AG04450 (cell line): ENCODE data around the gene SLC4A3. TPM values are rescaled to one million over a fixed set of nuclear protein-coding genes. Genes with fewer than 3 reads are reported as not detected.
A peak's percentile ranks its signal among the peaks of the same experiment; 100 is the strongest.

Experiments
- CTCF ChIA-PET: fragments of 300-600, 350-600 bp; formaldehyde crosslinking; extraction: SDS; loops from one replicate; lab custom pipeline; 2022; ENCODE audit warnings: antibody characterized with exemption, inconsistent platforms; lab: Charles Lee
- POLR2A ChIA-PET: fragments of 350-600 bp; formaldehyde crosslinking; extraction: SDS; loops from one replicate; lab custom pipeline; 2021; ENCODE audit warnings: antibody characterized with exemption, inconsistent platforms; lab: Yijun Ruan, JAX
- DNase-seq: peaks from one replicate; pipeline ENCODE4 v3.0.0-alpha.2; 2011; ENCODE audit warnings: low read depth, low spot score
- H3K27ac ChIP-seq: one replicate; pipeline ENCODE4 v1.5.1; 2012; ENCODE audit warnings: low read depth, low read length, control low read depth
- H3K27me3 ChIP-seq: one replicate; pipeline ENCODE4 v1.6.0; 2012; ENCODE audit warnings: low read length; ENCODE audit not compliant: control insufficient read depth, insufficient read depth
- H3K4me3 ChIP-seq: 2 replicates; pipeline ENCODE4 v1.5.1; 2011; ENCODE audit warnings: mild to moderate bottlenecking, low read depth, low read length, control low read depth
- H3K9me3 ChIP-seq: 2 replicates; pipeline ENCODE4 v1.5.1; 2012; ENCODE audit warnings: low read length; ENCODE audit not compliant: control insufficient read depth, insufficient read depth
- polyA plus RNA-seq: library from polyadenylated mRNA; depleted of rRNA; stranded (reverse); fragments of >200 nt; gene quantifications from 2 replicates; pipeline ENCODE4 v1.2.3, GENCODE V29; 2011
- TF ChIP-seq, protein P1 (sequence below): IDR thresholded peaks from 2 replicates; pipeline ENCODE4 v1.5.1; 2011; ENCODE audit warnings: low read depth, low read length, control low read depth, inconsistent platforms

Gene SLC4A3
- polyA plus RNA-seq, 1 experiment: 3.3 TPM

DNA sequence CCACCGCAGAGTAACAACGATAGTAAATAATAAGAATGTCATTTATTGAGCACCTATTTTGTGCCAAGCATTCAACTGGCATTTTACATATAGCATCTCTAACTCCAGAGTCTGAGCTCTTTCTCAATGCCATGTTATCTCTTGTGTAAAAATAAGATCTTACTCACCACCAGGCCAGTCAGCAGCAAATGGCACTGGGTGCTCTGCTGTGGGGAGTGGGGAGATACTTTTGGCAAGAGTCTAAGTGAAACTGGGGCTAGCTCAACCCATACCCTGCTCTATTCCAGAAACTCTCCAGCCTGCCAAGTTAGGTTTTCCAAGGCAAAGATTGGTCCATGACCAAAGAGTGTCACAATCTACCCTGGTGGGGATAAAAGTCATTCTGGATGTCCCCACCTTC is 5.0 kb upstream of the SLC4A3 start:
- POLR2A ChIA-PET: no interaction called here

DNA sequence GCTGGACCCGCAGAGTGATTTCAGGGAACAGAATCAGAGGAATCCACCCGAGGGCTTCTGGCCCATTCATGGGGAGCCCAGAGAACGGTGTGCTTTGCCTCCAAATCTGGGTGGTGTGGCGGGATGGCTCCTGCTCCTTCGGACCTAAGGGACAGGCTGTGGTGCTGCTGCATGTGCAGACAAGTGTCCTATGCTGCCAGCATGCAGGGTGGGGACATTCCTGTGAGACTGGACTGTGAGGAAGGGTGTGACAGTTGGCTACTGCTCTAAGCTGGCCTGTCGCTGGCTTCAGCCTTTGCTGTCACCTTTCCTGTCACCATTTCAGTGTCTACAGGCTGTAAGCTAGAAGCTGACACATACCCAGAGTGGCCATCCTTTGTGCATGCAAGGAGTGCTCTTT is 2.9 kb upstream of the SLC4A3 start:
- Histone ChIP-seq H3K9me3 (no peaks in the 10 kb centered on the region), H3K4me3 (no peak overlapping the region), H3K27ac (no peak overlapping the region), H3K27me3 (peaks cover 25% of the 10 kb centered on the region)
- TF ChIP-seq, protein P1, sequence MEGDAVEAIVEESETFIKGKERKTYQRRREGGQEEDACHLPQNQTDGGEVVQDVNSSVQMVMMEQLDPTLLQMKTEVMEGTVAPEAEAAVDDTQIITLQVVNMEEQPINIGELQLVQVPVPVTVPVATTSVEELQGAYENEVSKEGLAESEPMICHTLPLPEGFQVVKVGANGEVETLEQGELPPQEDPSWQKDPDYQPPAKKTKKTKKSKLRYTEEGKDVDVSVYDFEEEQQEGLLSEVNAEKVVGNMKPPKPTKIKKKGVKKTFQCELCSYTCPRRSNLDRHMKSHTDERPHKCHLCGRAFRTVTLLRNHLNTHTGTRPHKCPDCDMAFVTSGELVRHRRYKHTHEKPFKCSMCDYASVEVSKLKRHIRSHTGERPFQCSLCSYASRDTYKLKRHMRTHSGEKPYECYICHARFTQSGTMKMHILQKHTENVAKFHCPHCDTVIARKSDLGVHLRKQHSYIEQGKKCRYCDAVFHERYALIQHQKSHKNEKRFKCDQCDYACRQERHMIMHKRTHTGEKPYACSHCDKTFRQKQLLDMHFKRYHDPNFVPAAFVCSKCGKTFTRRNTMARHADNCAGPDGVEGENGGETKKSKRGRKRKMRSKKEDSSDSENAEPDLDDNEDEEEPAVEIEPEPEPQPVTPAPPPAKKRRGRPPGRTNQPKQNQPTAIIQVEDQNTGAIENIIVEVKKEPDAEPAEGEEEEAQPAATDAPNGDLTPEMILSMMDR: no peak
- no peak for DNase-seq
- CTCF ChIA-PET: no interaction called here
- POLR2A ChIA-PET: no interaction called here

More for the DNA sequence above, 5.0 kb upstream of the SLC4A3 start:
- Histone ChIP-seq H3K9me3 (no peaks in the 10 kb centered on the region), H3K4me3 (no peak overlapping the region), H3K27ac (no peak overlapping the region), H3K27me3 (peaks cover 25% of the 10 kb centered on the region)
- CTCF ChIA-PET: no interaction called here
- no peak for DNase-seq
- TF ChIP-seq, protein P1: no peak

DNA sequence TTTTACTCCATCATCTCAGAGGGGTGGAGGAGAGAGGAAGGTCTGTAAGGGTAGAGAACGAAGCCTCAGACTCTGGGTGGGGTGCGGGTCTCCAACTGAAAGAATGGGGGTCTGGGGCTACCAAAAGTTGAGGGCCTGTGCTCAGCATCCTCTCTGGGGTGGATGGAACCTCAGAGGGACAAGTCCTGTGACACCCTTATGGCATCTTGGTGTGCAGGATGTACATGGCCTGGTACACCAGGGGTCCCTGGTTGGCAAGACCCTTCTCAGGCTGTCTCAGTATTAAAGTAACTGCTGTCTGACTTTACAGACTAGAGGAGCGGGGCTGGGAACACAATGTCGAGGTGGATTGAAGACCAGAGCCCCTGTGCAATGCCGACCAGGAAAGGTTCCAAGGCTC is 2.3 kb upstream of the SLC4A3 start:
- CTCF ChIA-PET: no interaction called here
- Histone ChIP-seq H3K27me3 (peaks cover 25% of the 10 kb centered on the region), H3K4me3 (no peak overlapping the region), H3K9me3 (no peaks in the 10 kb centered on the region), H3K27ac (no peak overlapping the region)
- DNase-seq: no peak
- TF ChIP-seq, protein P1: no peak
- POLR2A ChIA-PET: no interaction called here

DNA sequence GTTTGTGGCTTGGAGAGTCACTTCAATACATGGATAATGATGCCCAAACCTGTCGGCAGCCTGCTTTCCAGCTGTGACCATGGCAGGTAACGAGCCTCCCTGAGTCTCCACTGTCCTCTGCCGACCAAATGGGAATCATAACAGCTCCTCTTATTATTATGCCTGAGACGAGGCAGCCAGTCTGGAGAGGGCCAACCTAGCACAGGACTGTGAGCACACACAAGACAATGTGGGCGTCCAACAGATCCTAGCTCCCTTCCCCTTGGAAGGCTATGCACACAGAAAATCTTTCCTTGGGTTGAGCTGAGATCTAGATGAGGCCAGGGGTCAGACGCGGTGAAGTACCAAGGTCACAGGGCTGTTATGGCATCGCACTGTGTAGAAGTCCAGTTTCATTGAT is 890 bp upstream of the SLC4A3 start:
- H3K9me3 ChIP-seq: no peaks in the 10 kb centered on the region
- no peak overlapping the region for H3K4me3 ChIP-seq
- H3K27ac ChIP-seq: no peak overlapping the region
- no peak for DNase-seq
- H3K27me3 ChIP-seq: peaks cover 23% of the 10 kb centered on the region
- ChIA-PET CTCF (no interaction called here), POLR2A (interaction anchor here (0.6 to 1.2 kb wide), 2 partner anchors 55 to 115 kb away, joined by 3 read pairs; partner anchors contain the start of gene OBSL1)
- TF ChIP-seq, protein P1: no peak

DNA sequence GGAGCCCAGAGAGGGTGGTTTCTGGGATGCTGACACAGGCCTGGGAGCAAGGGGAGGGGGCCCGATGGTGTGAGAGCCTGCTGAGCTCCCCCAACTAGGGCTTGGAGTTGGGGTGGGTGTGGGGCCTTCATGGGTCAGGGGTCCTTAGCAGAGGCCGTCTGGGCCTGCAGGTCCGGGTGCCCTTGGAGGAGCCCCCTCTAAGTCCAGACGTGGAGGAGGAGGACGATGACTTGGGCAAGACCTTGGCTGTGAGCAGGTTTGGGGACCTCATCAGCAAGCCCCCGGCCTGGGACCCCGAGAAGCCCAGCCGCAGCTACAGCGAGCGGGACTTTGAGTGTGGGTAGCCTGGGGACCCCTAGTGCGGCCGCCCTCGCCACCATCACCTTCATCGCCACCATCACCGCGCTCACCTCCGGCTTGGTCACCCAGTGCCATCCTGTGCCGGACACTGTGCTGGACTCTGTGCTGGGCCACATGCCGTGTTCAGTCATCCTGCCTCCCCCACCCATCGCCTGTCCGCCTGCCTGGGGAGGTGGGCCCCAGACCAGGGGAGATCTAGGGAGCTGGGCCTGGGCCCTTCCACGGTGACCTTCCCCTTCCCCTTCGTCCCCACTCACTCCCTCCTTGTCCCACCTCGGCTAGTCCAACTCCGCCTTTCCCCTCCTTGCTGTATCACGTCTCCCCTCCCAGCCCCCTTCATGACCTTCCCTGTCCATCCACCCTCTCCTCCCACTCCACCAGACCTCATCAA is 980 bp downstream of the SLC4A3 start:
- peak overlapping the region; percentile 60 for H3K4me3 ChIP-seq
- H3K9me3 ChIP-seq: no peaks in the 10 kb centered on the region
- DNase-seq: no peak
- H3K27me3 ChIP-seq: peaks cover 17% of the 10 kb centered on the region
- CTCF ChIA-PET: interaction anchor here (0.6 to 2.0 kb wide), 3 partner anchors 13 to 87 kb away, joined by 3 to 10 read pairs (median 6); no protein-coding TSS in a partner anchor
- TF ChIP-seq, protein P1: no peak
- POLR2A ChIA-PET: no interaction called here
- no peak overlapping the region for H3K27ac ChIP-seq
